Myometrial cell (primary cell): ENCODE measurements around the gene HECTD1. TPM values are rescaled to one million over a fixed set of nuclear protein-coding genes. Genes with fewer than 3 reads are reported as not detected.

Experiments used
- total RNA-seq: library from RNA; depleted of rRNA; stranded (reverse); fragments of >200 nt; gene quantifications from 2 replicates; pipeline ENCODE4 v1.2.3, GENCODE V29; 2015

The HECTD1 gene
- 101 and 126 TPM in 2 replicates for total RNA-seq

GRCh38 chr14:31207755-31208545 lies at the start of gene HECTD1:
TSS of gene HECTD1 (minus strand) at chr14:31207793. CDS start at chr14:31205936, 1,857 bp downstream.

Other genes starting within 250 kb of the HECTD1 start
- 3.5 and 9.2 TPM in 2 replicates for gene AP4S1, start 182.1 kb downstream of the HECTD1 start, total RNA-seq
- 19.9 and 25.7 TPM in 2 replicates for gene STRN3, start 181.4 kb downstream of the HECTD1 start, total RNA-seq
- 24.8 and 29.4 TPM in 2 replicates for gene HEATR5A, start 212.8 kb upstream of the HECTD1 start, total RNA-seq
- 26.5 and 32.4 TPM in 2 replicates for gene DTD2, start 249.7 kb upstream of the HECTD1 start, total RNA-seq